Effector memory CD4-positive, alpha-beta T cell (primary cell): ENCODE results near the gene CACNA2D1.

Source experiments
- DNase-seq, 3 donors: peaks; one replicate each; pipeline ENCODE4 v3.0.0-alpha.2; 2020
- H3K27ac ChIP-seq: 2 replicates; pipeline ENCODE4 v1.7.0; 2013; ENCODE audit warnings: mild to moderate bottlenecking, low read length, moderate library complexity; ENCODE audit not compliant: insufficient read depth, poor library complexity, severe bottlenecking
- H3K27me3 ChIP-seq: replicated peaks from 2 replicates; pipeline ENCODE4 v1.7.0; 2013; ENCODE audit warnings: mild to moderate bottlenecking, low read length; ENCODE audit not compliant: insufficient read depth, control insufficient read depth, poor library complexity, severe bottlenecking
- H3K36me3 ChIP-seq: 2 replicates; pipeline ENCODE4 v1.7.0; 2013; ENCODE audit warnings: mild to moderate bottlenecking, low read length, moderate library complexity; ENCODE audit not compliant: control insufficient read depth, insufficient read depth
- H3K4me1 ChIP-seq: 2 replicates; pipeline ENCODE4 v1.7.0; 2013; ENCODE audit warnings: low read length, mild to moderate bottlenecking; ENCODE audit not compliant: control insufficient read depth, insufficient read depth, poor library complexity, severe bottlenecking
- H3K4me3 ChIP-seq: 2 replicates; pipeline ENCODE4 v1.7.0; 2013; ENCODE audit warnings: low read length, low read depth, mild to moderate bottlenecking; ENCODE audit not compliant: insufficient read depth, poor library complexity, severe bottlenecking
- H3K9me3 ChIP-seq: 2 replicates; pipeline ENCODE4 v1.7.0; 2013; ENCODE audit warnings: mild to moderate bottlenecking, low read length, moderate library complexity; ENCODE audit not compliant: control insufficient read depth

Gene CACNA2D1

DNA sequence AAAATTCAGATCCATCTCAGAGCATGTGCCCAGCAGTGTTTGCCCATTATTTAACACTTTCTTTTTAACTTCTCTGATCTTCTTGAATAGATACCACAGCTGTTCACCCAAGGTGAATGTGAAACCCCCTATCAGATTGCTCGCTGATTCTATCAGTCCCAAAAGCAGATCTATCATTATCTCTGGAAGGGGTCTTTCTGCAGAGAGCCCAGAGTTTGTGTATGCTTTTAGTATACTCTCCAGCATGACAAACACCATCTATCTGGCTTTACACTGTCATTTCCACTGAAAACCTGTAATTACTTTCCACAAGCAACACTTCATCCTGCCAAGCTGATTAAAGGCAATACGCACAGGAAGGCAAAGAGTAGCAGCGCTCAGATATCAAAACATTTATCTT, 168.2 kb downstream of the CACNA2D1 start:
- H3K9me3 ChIP-seq = no peaks in the 10 kb centered on the region
- no peak for DNase-seq

GRCh38 chr7:82274681-82275080, 168.9 kb downstream of the CACNA2D1 start:
- Histone ChIP-seq H3K4me1 (no peaks in the 10 kb centered on the region), H3K27ac (no peak overlapping the region), H3K27me3 (no peaks in the 10 kb centered on the region), H3K9me3 (no peaks in the 10 kb centered on the region), H3K4me3 (no peak overlapping the region), H3K36me3 (no peaks in the 10 kb centered on the region)
- DNase-seq = no peak

More for the DNA sequence above, 168.2 kb downstream of the CACNA2D1 start:
- Histone ChIP-seq H3K36me3 (no peaks in the 10 kb centered on the region), H3K27ac (no peak overlapping the region), H3K4me3 (no peak overlapping the region), H3K27me3 (no peaks in the 10 kb centered on the region), H3K4me1 (no peaks in the 10 kb centered on the region)

DNA sequence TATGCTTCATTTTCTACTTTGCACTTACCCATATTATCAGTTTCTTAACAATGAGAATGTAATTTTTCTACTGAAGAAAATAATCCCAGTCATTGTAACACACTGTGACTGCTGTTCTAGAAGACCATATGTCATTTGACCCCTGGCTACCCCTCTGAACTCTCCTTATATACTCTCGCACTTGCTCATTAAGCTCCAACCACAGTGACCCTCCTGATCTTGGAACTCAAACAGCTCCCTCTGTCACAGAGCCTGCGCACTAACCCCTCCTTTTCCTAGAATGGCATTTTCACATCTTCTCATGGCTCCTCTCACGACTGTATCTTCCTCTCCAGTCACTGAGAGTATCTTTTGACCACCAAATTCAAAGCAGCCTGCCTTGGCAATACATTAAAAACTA, 169.7 kb downstream of the CACNA2D1 start:
- no peak for DNase-seq
- no peak overlapping the region for H3K27ac ChIP-seq
- H3K4me3 ChIP-seq = no peak overlapping the region
- H3K27me3 ChIP-seq = no peaks in the 10 kb centered on the region
- no peaks in the 10 kb centered on the region for H3K4me1 ChIP-seq
- no peaks in the 10 kb centered on the region for H3K9me3 ChIP-seq
- H3K36me3 ChIP-seq = no peaks in the 10 kb centered on the region

GRCh38 chr7:82270870-82271269, 172.7 kb downstream of the CACNA2D1 start:
- no peaks in the 10 kb centered on the region for H3K27me3 ChIP-seq
- no peak for DNase-seq
- no peaks in the 10 kb centered on the region for H3K4me1 ChIP-seq
- no peak overlapping the region for H3K27ac ChIP-seq
- no peaks in the 10 kb centered on the region for H3K36me3 ChIP-seq
- H3K4me3 ChIP-seq = no peak overlapping the region
- no peaks in the 10 kb centered on the region for H3K9me3 ChIP-seq

DNA sequence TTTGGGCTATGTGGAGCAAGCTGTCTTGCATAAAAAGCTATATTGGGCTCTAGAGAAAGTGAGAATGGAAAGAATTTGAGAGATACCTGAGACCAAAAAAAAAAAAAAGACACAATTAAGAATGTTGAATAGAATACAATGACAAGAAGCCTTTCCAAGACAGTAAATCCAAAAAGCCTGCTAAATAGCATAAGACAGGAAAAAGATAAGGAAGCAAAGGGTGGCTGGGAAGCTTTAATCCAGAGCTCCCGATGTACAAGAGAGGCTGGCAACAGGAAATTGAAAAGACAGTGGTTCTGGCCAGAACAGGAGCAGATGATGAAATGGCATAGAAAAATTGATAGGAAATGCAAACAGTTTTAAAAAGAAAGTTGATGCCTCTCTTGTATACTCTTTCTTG, 174.9 kb downstream of the CACNA2D1 start:
- Histone ChIP-seq H3K4me1 (no peaks in the 10 kb centered on the region), H3K27ac (no peak overlapping the region), H3K27me3 (no peaks in the 10 kb centered on the region), H3K9me3 (no peaks in the 10 kb centered on the region), H3K36me3 (no peaks in the 10 kb centered on the region), H3K4me3 (no peak overlapping the region)
- no peak for DNase-seq

- H3K27me3 ChIP-seq = no peaks in the 10 kb centered on the region
- no peak for DNase-seq
- no peaks in the 10 kb centered on the region for H3K36me3 ChIP-seq
- H3K9me3 ChIP-seq = no peaks in the 10 kb centered on the region
- no peak overlapping the region for H3K4me3 ChIP-seq
- H3K4me1 ChIP-seq = no peaks in the 10 kb centered on the region
- H3K27ac ChIP-seq = no peak overlapping the region
Measured at GRCh38 chr7:82266081-82266480, 177.5 kb downstream of the CACNA2D1 start.

DNA sequence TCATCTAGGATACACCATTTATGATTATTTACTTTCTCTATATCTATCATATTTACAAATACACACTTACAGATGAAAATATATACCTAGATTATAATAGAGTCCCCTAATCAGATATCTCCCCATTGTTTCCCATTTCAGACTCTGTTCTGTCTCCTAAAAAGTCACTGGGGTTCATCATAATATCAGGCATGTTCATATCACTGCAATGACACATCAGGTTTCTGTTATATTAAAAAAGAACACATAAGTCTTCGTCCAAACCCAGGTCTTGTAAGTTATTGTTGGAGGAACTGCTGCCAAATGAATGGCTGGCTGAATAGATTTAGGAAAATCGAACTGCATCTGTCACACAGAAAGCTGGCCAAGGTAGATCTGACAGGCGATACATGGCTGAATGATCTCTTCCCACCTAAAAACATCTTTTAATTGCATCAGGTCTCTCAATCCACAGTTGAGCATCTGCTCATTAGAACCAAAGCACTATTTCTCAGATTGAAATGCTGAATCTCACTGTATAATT, 178.7 kb downstream of the CACNA2D1 start:
- Histone ChIP-seq H3K4me3 (no peak overlapping the region), H3K36me3 (no peaks in the 10 kb centered on the region), H3K27me3 (no peaks in the 10 kb centered on the region), H3K27ac (no peak overlapping the region), H3K9me3 (no peaks in the 10 kb centered on the region), H3K4me1 (no peaks in the 10 kb centered on the region)
- no peak for DNase-seq

GRCh38 chr7:82263920-82264782, 179.4 kb downstream of the CACNA2D1 start:
- H3K27ac ChIP-seq = no peak overlapping the region
- no peak overlapping the region for H3K4me3 ChIP-seq
- no peak for DNase-seq
- no peaks in the 10 kb centered on the region for H3K4me1 ChIP-seq
- no peaks in the 10 kb centered on the region for H3K27me3 ChIP-seq
- H3K9me3 ChIP-seq = no peaks in the 10 kb centered on the region
- no peaks in the 10 kb centered on the region for H3K36me3 ChIP-seq

GRCh38 chr7:82258181-82258580, 185.4 kb downstream of the CACNA2D1 start:
- no peak overlapping the region for H3K27ac ChIP-seq
- no peaks in the 10 kb centered on the region for H3K4me1 ChIP-seq
- H3K27me3 ChIP-seq = no peaks in the 10 kb centered on the region
- no peaks in the 10 kb centered on the region for H3K9me3 ChIP-seq
- no peaks in the 10 kb centered on the region for H3K36me3 ChIP-seq
- no peak overlapping the region for H3K4me3 ChIP-seq
- DNase-seq = no peak

DNA sequence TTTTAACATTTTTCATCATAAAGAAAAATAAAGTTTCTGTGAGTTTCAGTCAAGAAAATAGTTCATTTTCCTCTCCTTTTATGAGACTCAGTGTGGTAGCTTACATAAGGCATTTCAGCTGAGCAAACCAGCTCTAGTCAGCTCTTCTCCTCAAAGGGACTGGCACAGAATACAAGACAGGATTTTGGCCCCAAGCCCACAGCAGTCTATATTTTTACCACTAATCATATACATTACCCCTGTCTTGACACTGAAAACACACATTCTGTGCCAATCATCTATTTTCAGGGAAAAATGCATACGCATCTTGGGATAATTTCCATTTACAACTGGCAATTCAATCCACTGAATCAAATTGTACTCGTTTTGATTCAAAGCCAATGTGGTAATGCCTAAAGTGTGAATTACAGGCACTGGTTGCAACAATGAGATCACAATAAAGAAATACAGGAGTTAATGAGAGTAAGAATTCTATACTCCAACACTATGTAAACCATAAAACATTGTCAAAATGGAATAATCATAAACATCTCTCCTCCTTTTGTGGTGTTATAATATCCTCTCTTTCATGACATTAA, 186.4 kb downstream of the CACNA2D1 start:
- Histone ChIP-seq H3K27me3 (no peaks in the 10 kb centered on the region), H3K9me3 (no peaks in the 10 kb centered on the region), H3K4me1 (no peaks in the 10 kb centered on the region), H3K36me3 (no peaks in the 10 kb centered on the region), H3K27ac (no peak overlapping the region), H3K4me3 (no peak overlapping the region)
- no peak for DNase-seq
